GM04504 (cell line): Measurements from ENCODE around the gene SLC7A8.

Experiments
- DNase-seq: peaks from one replicate; pipeline ENCODE4 v3.0.0-alpha.2; 2012; ENCODE audit warnings: low read depth

Gene SLC7A8

DNA sequence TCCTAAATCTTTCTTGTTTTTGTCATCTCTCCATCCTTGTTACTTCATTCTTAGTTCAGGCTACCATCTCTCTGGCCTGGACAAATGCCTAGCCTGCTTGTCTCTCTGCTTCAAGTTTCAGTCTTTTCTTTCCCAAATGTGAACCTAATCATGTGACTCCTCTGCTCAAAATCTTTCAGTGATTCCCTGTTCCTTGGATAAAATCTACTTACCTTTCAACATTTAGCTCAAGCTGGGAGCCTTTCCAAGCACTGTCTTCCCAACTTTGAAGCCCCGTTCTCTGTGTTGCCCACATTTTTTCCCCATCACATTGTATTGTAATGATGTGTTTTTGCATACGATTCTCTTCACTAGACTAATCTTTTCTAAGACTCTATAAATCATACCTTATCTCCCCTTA lies 24.7 kb downstream of the SLC7A8 start:
- DNase-seq = no peak

DNA sequence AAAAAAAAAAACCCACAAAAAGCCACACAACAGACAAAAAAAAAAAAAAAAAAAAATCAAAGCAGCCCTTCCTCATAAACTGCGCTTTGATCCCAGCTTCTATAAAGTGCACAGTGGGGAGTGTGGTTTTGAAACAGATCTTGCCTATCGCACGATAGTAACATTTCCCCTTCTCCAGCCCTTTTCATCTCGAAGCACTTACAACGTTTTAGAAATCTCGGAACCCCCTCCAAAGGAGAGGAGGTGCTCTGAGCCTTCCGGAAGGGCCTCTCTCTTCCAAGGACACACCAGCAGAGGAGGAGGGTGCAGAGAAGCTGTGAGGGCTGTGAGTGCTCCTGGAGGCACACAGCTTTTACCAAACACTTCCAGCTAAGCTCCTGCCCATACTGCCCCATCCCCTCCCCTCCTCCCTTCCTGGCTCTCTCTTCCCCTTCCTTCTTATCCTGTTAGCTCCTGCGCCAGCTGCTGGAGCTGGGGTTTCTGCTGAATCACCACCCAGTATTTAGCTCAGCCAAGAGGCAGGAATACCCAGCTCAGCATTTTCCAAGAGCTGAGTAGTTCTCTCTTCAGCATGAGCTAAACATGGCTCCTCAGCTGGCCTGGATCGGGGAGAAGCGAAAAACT lies 28.4 kb downstream of the SLC7A8 start:
- peak; percentile 81 for DNase-seq

DNA sequence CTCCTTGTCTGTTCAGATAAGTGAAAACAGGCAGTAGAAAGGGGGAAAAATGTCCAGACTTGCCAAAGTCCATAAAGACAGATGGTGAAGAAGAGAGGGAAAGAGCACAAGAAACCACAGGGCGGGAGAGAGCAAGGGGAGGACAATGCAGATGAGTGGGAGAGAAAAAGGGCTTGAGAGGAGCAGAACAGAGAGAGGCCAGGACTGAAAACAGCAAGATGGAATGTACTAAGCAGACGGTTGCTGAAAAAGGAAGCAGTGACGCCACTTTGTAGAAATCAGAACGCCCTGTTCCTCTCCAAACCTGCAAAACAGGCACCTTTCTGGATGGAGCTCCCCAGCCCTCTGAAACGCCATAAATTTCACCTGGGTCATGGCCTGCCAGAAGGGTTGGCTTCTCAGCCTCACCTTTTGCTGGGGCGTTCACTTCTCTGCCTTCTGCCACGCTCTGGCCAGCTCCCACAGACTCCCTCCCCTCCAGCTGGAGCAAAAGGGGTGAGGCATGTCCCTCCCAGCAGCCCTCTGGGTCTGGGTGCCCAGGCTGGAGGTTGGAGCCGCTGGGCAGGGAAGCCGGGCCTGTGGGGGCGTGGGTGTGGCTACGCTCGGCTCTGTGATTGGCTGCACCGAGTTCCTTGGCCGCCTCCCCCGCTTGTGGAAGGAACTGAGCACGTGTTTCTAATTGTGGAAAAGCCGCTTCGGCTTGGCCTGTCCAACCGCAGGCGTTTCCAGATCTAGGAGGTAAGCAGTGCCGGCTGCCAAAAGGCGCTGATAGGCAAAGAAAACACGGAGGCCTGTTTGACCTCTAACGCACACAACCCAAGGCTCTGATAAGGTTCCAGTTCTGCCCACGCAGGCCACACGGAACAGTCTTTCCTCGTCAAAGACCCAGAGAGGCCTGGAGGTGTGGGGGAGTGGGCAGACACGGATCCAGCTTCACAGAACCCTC lies 29.3 kb downstream of the SLC7A8 start:
- peak; percentile 79 for DNase-seq

DNA sequence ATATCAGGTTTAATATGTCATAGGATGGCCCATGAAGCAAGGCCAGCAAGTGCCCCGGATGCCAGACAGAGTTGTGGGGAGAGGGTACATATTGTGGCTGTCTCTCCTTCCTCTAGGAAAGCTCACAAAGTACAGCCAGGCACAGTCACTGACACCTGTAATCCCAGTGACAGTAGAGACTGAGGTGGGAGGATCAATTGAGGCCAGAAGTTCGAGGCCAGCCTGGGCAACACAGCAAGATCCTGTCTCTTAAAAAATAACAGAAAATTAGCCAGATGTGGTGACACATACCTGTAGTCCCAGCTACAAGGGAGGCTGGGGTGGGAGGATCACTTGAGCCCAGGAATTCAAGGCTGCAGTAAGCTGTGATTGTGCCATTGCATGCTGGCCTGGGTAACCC lies 32.1 kb downstream of the SLC7A8 start:
- DNase-seq = no peak

DNA sequence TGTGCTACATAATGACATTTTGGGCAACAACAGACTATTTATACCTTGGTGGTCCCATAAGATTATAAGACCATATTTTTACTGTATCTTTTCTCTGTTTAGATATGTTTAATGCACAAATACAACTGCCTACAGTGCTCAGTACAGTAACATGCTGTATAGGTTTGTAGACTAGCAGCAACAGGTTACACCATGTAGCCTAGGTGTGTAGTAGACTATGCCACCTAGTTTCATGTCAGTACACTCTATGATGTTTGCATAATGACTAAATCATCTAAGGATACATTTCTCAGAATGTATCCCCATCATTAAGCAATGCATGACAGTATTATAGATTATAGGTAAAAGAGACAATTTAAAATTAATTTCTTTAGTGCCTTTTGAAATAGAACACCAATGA lies 33.7 kb downstream of the SLC7A8 start:
- DNase-seq = no peak

DNA sequence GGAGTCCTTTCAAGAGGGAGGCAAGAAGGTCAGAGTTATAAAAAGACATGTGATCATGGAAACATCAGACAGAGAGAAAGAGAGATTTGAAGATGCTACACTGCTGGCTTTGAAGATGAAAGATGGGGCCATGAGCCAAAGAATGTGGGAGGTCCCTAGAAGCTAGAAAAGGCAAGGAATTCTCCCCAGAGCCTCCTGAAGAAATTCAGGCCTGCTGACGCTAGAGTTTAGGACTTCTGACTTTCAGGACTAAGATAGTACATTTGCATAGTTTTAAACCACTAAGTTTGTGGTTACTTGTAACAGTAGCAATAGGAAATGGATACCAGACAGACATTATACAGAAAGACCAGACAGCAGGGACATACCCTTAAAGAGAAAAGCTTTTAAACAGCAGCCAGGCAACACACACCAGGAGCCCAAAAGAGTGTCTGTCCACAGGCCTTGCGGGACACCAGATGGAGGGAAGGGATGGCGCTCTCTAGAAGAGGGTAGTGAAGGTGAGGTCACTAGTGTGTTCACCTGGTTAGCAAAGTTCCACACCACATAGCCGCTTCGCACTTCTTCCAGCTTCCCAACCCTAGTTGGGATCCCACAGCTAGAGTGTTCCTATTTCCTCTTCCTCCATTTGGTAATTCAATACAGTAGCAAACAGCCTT lies 34.7 kb downstream of the SLC7A8 start:
- no peak for DNase-seq

DNA sequence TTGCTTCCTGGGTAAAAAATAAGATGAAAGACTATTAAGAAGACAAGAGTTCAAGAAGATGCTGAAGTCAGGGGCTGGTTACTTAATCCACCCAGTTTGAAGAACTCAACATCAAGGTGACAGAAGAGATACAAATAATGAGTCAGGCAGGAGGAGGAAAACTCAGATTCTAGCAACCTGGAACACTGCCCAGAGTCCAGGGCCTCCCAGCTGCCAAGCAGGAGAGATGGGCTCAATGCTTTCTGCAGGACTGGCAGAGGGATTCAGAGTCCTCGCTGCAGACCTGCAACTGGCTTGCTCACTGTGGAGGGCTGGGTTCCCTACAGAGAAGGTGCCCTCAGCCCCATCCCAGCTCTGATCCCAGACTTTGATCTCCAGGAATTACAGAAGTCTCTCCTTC lies 35.8 kb downstream of the SLC7A8 start:
- no peak for DNase-seq

DNA sequence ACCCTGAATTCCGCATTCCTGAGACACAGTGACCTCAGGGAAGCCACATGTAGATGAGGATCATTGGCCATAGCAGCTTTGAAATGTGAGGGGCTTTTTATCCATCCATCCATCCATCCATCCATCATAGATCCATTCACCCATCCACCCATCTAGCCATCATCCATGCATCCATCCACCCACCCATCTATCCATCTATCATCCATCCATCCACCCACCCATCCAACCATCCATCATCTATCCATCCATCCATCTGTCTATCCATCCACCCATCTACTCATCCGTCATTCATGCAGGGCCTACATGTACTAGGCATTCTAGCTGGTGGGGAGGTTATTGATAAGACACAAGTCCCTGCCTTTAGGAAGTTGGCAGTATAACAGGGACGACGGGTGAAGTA lies 36.5 kb downstream of the SLC7A8 start:
- DNase-seq = no peak

DNA sequence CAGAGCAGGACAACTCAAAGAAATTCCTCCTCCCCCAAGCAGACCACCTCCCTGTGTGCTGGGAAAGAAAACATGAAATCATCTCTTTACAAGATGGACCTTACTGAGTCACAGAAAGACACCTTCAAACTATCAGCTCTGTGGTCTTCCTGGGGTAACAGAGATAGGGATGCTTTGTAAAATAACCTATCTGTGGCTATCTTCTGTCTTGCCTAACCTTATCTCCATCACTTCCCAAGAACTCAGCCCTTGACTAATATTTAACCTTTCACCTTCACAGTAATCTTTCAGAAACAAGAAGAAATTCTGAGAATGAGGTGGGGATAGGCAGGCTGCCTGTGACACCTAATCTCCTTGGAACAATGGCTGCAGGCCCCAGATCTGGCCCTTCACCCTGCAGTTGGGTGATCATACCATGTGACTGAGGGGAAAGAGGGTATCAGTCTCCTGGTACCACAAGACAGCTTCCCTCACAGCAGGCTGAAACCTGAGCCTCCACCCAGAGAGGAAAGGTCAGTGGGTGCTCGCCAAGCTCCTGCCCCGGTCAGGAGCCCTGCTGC lies 37.0 kb downstream of the SLC7A8 start:
- no peak for DNase-seq

DNA sequence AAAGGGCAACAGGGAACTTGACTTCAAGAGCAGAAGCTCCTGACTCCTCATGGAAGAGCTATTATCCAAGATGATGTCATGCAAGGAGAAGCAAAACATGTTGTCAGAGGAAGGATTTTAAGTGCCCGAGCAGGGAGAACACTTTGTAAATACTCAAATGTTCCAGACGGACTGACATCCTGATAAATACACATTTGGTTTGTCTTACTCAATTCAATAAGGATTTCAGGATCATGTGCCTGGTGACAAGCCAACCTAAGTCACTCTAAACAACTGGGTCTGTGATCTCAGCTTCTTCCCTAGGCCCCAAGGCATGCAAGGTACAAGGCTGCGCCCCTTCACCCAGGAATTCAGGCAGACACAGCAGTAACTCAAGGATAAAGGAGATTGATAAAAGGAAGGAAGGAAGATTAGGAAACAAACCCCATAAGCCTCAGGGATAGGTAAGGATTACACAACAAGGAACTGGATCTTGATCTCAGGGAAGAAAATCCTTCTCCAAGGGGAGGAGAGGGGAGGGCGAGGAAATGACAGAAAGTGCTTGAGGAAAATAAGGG lies 37.6 kb downstream of the SLC7A8 start:
- no peak for DNase-seq

DNA sequence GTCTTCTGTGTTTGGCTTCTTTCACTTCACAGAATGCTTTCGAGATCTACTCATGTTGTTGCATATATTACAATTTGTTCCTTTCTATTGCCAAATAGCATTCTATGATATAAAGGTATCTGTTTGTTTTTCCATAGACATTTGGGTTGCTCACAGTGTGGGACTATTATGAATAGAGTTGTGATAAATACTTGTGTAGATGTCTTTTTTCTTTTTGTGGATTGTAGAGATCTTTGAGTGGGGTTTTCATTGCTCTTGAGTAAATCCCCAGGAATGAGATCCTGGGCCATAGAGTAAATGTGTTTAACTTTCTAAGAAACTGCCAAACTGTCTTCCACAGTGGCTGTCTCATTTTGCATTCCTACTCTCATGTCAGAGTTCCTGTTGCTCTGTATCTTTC lies 39.5 kb downstream of the SLC7A8 start:
- DNase-seq = no peak

DNA sequence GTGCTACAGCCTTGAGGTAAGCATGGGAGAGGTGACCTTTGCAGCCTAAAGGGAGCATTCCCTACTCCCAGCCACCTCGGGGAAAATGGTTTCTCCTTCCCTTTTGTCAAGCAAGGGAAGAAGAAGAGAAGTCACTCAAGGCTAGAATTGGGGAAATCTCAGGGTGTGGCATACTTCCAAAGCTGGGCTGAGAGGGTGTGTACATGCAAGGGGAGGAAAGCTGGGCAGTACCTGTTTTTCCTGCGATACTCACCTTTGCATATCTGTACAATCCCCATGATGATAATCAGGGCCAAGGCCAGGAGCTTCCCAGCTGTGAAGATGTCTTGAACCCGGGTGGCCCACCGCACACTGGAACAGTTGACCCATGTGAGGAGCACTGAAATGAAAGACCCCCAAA lies 40.6 kb downstream of the SLC7A8 start:
- DNase-seq = no peak

DNA sequence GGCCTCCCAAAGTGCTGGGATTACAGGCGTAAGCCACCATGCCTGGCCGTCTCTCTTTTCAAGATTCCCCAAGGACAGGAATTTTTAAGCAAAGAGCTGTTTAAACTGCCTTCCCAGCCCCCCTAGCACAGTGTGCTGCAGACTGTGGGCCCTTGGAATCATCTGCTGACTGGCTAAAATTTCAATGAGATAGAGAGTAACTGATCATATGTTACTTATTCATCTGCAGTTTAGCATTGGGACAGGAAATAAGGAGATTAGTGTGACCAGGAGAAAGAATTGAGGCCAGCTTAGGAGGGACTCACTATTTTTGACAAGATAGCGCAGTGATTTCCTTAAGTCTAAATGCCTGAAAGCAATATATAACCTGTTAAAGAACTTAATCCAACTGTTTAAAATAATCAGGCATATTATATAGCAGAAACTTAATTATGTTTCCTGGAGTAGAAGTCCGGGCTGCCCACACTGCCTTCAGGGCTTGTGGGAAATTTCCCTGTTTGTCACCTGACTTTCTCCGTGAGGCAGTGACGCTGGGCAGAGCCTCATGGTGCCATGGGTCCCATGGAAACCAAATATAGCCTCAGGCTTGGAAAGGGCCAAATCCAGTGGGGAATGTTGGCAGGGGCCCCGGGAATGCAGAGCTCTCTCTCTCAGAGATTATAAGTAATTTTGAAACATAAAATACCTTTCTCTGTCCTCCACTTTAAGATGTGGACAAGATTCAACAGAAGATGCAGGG lies 41.6 kb downstream of the SLC7A8 start:
- peak; percentile 81 for DNase-seq

DNA sequence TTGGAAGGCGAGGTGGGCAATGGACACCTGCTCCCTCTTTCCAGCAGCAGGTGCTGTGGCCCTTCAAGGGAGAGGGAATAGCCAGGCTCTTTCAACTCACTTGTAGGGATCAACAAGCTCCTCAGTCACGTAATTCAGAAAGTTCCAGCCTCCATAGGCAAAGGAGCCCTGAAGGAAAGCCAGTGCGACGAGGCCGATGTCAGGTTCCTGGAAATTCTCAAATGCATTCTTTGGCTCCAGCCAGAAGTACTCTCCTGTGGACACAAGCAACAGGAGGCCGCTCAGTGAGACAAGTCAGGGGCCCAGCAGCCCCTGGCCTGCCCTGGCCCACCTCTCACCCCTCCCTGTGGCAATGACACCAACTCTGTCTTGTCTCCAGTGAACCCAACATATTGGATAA lies 43.1 kb downstream of the SLC7A8 start:
- DNase-seq = no peak

DNA sequence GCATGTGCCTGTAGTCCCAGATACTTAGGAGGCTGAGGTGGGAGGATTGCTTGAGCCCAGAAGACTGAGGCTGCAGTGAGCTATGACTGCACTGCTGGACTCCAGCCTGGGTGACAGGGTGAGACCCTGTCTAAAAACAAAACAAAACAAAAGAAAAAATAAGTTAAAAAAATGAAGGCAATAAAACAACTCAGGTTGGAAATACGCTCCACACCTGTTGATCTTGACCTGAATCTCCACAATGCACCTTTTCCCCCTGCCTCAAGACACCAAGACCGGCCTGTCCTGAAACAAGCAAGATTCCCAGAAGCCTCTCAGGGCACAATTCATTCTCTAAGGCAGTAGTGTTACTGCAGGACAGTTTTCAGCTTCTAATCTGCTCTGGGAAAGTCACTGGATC lies 43.6 kb downstream of the SLC7A8 start:
- DNase-seq = no peak

DNA sequence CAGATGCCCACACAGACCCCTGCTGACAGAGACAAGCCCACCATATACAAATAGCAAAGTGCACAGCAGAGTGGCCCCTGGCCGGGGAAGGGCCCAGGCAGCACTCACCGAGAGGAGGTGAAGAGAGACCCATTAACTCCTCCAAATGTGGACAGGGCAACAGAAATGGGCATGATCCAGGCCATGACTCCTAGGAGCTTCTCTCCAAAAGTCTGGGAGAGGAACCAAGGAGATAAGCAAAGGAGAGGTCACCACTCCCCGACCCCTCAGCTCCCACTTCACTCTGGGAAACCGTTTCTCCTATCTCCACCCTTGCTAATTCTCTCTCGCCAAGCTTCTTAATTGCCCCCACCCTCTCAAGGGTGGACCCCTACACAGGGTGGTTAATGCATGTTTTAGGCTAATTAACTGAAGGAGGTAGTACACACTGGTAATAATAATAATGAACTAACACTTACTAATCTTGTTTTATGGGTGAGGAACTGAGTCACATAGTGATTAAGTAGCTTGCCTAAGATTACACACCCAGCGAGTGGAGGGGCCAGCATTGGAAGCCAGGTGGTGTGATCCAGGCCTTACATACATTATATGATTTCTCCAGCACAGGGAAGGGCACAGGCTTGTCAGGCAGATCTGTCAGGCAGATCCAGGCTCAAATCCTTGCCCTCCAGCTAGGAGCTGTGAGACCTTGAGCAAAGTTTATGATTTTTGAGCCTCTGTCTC lies 45.5 kb downstream of the SLC7A8 start:
- no peak for DNase-seq

DNA sequence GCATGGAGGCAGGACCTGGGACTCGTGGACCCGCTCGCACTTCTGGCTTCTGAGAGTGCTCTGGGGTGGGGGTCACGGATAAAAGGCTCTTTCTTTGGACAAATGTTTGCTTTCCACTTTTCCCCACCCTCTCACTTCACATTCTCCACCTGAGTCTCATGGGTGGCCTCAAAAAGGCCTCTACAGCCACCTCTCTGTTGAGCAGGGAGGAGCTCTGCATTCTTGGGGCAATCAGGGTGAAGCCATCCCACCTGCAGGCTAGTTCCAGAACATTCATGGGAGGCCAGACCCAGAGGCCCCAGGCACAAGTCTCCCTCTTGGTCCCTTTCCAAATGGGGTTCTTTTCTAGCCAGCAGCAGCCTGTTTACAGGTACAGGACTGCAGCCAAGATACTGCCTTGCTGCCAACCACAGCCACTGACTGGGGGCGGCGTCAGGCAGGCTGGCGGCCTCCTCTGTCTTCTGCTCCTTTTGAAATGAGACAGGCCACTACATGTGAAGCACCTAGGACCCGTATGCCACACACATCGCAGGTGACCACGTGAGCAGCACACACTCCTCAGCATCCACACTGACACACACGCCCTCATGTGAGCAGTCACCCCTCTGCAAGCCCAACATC lies 46.2 kb downstream of the SLC7A8 start:
- DNase-seq = no peak

DNA sequence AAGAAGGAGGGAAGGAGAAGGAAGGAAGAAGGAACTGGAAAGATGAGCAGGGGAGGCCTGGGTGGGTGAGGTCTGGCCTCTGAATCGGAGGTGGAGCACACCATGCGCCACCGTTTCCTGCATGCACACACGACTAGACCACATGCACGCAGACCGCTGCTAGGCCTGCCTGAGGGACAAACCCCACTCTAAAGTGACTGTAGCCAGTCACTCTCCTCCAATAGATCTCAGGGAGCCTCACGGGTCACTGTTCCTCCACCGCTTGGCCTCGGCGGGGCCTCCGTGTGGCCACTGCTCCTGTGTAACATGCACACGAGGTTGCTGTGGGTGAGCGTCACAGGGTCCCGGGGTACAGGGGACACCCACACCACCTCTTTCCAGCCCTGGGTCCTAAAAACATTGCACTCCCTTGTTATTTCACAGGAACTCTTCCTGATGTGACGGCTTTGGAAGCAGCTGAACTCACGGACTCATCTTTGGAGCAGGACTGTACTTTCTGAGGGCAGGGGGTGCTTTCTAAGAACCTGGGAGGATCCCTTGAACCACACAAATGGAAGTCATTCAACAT lies 46.8 kb downstream of the SLC7A8 start:
- no peak for DNase-seq

DNA sequence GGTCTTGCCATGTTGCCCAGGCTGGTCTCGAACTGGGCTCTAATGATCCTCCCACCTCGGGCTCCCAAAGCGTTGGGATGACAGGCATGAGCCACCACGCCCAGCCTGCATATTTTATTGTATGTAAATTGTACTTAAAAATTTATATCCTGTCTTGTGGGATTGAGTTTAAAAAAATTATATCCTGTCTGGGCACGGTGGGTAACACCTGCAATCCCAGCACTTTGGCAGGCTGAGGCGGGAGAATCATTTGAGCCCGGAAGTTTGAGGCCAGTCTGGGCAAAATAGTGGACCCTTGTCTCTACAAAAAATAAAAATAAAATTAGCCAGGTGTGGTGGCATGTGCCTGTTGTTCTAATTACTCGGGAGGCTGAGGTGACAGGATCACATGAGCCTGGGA lies 50.5 kb downstream of the SLC7A8 start:
- DNase-seq = no peak

DNA sequence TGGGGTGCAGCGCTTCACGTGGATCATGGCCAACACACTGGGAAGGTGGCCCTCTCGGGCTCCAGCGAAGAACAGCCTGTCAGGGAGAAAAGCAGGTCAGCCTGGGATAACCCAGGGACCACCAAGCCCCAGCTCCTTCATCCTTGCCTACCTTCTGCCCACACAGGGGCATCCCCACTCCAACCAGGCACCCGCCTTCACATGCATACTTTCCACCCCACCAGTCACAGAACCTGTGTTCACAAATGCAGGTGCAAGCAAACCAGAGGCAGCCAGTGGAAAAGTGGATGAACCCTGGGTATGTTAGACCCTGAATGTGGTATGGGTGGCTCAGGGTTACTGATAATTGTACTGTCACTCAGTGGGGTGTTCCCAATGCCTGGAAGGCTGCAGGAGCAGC lies 52.0 kb downstream of the SLC7A8 start:
- DNase-seq = no peak
